ENCODE measurements around the gene ARHGEF7.

ARHGEF7 gene

DNA sequence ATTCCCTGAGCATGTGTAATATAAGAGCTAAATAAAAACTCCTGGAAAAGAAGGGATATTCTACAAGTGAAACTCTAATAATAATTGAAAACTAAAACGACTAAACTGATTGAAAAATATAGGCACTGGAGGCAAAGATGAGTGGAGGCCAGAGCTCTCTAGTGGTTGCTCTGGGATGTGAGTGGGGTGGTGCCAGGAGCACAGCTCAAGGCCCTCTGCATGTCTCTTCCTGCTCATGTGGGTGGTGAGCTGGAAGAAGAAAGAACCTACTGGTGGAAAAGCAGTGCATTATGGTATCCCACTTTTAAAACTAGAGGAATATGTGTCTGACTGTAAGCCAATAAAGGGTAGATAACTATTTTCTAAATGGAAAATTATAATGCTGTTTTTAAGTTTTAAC lies 15.8 kb upstream of the ARHGEF7 start:
- no peak for DNase-seq

- DNase-seq: no peak
These were observed 5.1 kb upstream of the ARHGEF7 start for GRCh38 chr13:111110054-111110453.

DNA sequence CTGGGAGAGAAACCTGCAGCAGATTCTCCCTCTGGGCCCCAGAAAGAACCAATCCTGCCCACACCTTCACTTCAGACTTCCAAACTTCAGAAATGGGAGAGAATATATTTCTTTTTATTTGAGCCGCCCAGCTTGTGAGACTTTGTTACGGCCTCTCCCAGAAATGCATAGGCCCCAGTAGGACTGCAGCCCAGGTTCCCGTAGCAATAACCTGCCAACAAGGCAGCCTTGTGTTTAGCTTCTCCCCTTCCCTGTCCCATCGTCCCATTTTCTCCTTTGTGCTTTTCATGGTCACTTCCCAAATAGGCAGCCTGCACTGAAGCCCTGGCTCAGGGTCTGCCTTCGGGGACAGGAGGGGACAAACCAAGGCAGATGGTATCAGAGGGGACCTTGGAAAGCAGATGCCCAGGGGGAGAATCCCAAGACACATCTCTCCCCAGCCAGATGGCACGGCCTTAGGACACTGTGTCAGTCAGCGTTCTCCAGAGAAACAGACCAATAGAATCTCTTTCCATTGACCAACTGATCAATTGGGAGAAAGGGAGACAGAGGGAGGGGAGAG lies 3.7 kb upstream of the ARHGEF7 start:
- DNase-seq: no peak

GRCh38 chr13:111112196-111112595 lies 2.9 kb upstream of the ARHGEF7 start:
- no peak for DNase-seq

DNA sequence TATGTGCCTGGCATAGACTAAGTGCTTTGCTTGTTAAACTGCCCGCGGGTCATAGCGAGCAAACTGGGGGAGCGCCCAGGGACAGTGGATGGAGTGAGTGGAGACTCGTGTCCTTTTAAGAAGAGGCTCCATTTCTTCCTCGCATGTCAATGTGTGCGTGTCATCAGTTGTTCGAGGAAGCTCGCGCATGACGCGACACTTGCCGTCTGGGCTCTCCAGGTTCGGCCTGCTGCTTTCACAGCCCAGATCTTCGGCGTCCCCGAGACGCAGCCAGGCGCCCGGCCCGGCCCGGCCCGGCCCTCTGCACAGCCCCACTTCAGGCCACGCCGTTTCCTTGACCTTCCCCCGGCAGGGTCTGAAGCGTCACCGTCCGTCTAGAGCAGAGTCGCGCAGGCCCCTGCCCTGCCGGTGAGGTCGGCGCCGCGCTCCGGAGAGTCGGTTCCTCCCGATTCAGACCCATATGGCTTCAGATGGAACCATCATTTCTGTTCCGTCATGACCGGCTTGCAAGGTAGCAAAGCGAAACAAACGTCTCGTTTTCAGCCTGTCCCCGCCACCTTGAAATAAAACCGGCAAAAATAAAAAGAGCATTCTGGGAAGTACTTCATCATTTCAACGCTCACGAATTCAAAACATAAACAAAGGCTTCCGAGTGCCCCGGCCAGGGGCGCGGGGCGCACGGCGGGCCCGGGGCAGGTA lies 599 bp upstream of the ARHGEF7 start:
- peak in 10 of 56 donors; percentile 20 to 58 (median 38) for DNase-seq

GRCh38 chr13:111115965-111116521 lies 933 bp downstream of the ARHGEF7 start:
- DNase-seq: peak in 2 of 56 donors; percentile 3 to 23

GRCh38 chr13:111116856-111117255 lies 1.7 kb downstream of the ARHGEF7 start:
- DNase-seq: no peak

GRCh38 chr13:111117289-111117688 lies 2.2 kb downstream of the ARHGEF7 start:
- DNase-seq: no peak

DNA sequence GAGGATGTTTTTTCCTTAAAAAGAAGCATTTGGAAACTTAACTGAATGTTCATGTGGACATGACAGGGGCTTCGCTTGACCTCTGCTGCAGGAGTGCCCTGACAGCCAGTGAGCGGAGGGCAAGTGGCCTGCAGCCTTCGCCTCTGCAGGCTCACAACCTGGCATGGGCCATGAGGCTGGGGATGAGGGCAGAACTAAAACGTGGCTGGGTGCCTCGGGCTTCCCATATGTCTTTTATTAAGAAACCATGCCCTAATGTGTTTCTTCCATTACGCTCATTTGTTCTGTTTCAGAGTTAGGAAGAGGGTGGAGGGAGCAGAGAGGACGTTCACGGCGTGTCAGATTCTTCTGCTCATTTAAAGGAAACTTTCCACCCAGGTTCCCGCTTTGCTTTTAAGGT lies 2.9 kb downstream of the ARHGEF7 start:
- DNase-seq: no peak

DNA sequence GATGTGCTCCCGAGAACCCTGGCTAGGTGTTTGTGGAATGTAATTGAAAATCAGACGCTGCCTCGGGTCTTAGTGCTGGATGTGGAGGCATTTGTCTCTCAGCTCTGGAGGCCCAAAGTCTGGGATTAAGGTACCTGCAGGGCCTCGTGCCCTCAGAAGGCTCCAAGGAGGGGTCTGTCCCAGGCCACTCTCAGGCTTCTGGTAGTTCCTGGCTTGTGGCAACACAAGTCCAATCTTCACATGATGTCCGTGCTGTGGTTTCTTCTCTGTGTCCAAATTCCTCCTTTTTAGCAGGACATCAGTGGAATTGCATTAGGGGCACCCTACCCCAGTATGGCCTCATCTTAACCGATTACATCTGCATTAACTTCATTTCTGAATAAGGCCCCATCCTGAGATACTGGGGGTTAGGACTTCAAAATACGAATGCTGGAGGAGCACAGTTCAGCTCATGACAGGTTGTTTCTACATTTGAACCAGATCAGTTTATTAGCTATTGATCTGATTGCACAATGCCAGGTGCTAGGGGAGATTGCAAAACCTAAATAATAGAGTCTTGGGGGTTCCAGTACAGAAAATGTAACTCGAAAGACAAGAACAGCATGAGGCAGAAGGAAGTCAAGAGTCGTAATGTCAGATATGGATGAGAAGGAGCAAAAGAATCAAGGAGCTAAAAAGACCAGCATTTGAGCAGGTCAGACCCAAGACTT lies 3.9 kb downstream of the ARHGEF7 start:
- DNase-seq: no peak

DNA sequence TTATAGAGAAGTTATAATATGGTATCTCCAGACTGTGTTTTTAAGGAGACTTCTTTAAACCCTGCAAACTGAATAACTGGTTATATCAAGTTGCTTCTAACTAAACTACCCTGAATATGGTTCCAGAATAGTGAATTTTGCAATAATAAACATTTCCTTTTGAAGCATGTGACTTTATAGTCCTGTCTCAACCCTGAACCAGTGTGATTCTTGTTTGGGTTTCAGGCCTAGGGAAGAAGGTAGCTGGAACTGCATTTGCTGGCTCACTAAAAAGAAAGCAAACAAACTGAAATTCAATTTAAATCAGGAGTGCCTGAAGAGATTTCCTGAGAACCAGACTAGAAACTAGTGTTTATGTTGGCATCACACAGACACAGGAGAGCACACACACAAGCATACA lies 4.9 kb downstream of the ARHGEF7 start:
- no peak for DNase-seq

- DNase-seq: no peak
These were observed 5.3 kb downstream of the ARHGEF7 start for GRCh38 chr13:111120422-111120821.

GRCh38 chr13:111120913-111121312 lies 5.8 kb downstream of the ARHGEF7 start:
- DNase-seq: no peak

- peak in 1 of 56 donors; percentile 7 for DNase-seq
These were observed 6.4 kb downstream of the ARHGEF7 start for GRCh38 chr13:111121506-111121905.

- no peak for DNase-seq
These were observed 6.9 kb downstream of the ARHGEF7 start for GRCh38 chr13:111122056-111122455.

GRCh38 chr13:111122631-111123030 lies 7.5 kb downstream of the ARHGEF7 start:
- DNase-seq: no peak

- DNase-seq: no peak
These were observed 8.1 kb downstream of the ARHGEF7 start for GRCh38 chr13:111123221-111123620.

GRCh38 chr13:111123649-111124048 lies 8.5 kb downstream of the ARHGEF7 start:
- no peak for DNase-seq

DNA sequence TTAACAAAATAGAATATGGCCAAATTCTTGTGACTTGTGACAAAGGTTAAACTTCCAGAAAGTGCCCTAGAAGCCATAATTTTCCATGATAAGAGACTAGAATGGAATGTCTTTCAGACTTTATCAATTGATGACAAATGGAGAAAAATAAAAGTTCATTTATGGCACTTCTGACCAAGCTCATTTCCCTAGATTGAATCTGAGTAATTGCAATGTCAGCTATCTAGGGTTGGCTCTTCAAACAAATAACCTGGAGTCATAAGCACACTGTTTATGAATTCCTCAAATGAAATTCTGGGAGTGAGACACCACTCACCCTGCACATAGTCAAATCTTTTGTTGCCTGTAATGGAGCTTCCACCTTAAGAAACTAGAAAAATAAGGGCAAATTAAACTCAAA lies 11.4 kb downstream of the ARHGEF7 start:
- no peak for DNase-seq

GRCh38 chr13:111129465-111130115 lies 14.5 kb downstream of the ARHGEF7 start:
- DNase-seq: no peak

GRCh38 chr13:111130116-111130508 lies 15.0 kb downstream of the ARHGEF7 start:
- no peak for DNase-seq

GRCh38 chr13:111131048-111131447 lies 15.9 kb downstream of the ARHGEF7 start:
- no peak for DNase-seq

Measured in amygdala (tissue), 56 donors.